Lower leg skin (tissue), 4 donors: ENCODE results near the gene HS3ST3A1. TPM values are rescaled to one million over a fixed set of nuclear protein-coding genes. Genes with fewer than 3 reads are reported as not detected.

Source experiments
- DNase-seq, 2 donors: peaks; one replicate each; pipeline ENCODE4 v3.0.0-alpha.2; 2019; ENCODE audit warnings: low spot score in 2 of 2
- H3K4me3 ChIP-seq: fragments of 200-600 bp; sonication (generic); 2 replicates; pipeline ENCODE4 v1.5.1; 2017; ENCODE audit warnings: mild to moderate bottlenecking, low read depth; ENCODE audit not compliant: poor library complexity, severe bottlenecking
- POLR2A ChIP-seq, 2 donors: fragments of 450-650 bp; IDR thresholded peaks; one replicate each; pipeline ENCODE4 v1.6.1; 2016 to 2017; ENCODE audit warnings: antibody characterized with exemption in 2 of 2, mild to moderate bottlenecking in 1 of 2, moderate library complexity in 1 of 2
- WGBS, 2 donors: methylation state at CpG; one replicate each; pipeline ENCODE4 v1.1.5; 2018; 5-methylcytosine and 5-hydroxymethylcytosine counted together
- intact Hi-C: fragments of 100-400 bp; cut with DNase I; formaldehyde crosslinking; loops from one replicate; pipeline ENCODE4 v1.15.0; 2023; ENCODE audit warnings: low total_unique reads
- total RNA-seq, 4 donors: library from RNA; depleted of rRNA; stranded (reverse); fragments of >200 nt; gene quantifications; one replicate each; pipeline ENCODE4 v1.1.0, GENCODE V29; 2016
- TF ChIP-seq, protein P1 (sequence below), 3 donors: fragments of 450-650 bp; IDR thresholded peaks; one replicate each; pipeline ENCODE4 v1.5.1; 2016; ENCODE audit warnings: antibody characterized with exemption in 3 of 3, mild to moderate bottlenecking in 3 of 3, moderate library complexity in 2 of 3

The HS3ST3A1 gene
- total RNA-seq, 4 donors from 2014 or later = 1.4 to 21.2 (median 7.8) TPM

DNA sequence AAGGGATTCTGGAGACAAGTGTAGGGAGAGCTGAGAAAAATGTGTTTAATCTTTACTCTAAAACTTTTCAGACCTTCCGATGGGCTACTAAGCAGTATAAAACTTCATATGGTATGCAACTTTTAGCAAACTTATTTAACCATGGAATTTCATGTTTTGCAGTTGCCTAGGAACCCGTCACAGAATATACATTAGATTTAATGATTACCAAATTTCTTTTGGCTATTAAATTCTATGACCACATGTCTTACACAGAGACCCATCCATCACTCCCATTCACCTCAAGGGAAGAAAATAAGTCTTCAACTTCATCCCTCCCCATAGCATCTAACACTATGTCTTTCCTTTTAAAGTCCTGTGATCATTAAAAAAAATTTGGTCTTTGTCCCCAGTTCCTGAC is 54.9 kb downstream of the HS3ST3A1 start:
- WGBS, 2 donors = 81 to 86% methylated on average over 2 of the region's 2 CpGs
- no peak for TF ChIP-seq POLR2A (IDR thresholded peaks at IDR 0.05)
- TF ChIP-seq, protein P1, sequence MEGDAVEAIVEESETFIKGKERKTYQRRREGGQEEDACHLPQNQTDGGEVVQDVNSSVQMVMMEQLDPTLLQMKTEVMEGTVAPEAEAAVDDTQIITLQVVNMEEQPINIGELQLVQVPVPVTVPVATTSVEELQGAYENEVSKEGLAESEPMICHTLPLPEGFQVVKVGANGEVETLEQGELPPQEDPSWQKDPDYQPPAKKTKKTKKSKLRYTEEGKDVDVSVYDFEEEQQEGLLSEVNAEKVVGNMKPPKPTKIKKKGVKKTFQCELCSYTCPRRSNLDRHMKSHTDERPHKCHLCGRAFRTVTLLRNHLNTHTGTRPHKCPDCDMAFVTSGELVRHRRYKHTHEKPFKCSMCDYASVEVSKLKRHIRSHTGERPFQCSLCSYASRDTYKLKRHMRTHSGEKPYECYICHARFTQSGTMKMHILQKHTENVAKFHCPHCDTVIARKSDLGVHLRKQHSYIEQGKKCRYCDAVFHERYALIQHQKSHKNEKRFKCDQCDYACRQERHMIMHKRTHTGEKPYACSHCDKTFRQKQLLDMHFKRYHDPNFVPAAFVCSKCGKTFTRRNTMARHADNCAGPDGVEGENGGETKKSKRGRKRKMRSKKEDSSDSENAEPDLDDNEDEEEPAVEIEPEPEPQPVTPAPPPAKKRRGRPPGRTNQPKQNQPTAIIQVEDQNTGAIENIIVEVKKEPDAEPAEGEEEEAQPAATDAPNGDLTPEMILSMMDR (IDR thresholded peaks at IDR 0.05) = no peak
- no peak for DNase-seq
- intact Hi-C loops = no loop called here
- H3K4me3 ChIP-seq = no peak overlapping the region

DNA sequence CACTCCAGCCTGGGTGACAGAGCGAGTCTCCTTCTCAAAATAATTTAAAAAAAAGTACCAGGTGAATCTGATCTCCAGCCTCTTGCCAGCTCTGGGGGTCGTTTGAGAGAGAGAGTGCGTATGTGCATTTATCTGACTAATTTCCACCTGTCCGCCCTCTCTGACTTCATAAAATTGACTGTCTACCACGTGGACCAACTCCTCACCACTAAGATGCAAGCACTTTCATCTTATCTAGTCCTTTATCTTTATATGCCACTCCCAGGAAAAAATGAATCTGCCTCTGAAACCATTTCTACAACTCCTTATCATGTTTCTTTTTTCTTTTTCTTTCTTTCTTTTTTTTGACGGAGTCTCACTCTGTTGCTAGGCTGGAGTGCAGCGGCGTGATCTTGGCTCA is 55.8 kb downstream of the HS3ST3A1 start:
- no peak overlapping the region for H3K4me3 ChIP-seq
- intact Hi-C loops = no loop called here
- WGBS, 2 donors = 68 to 70% methylated on average over 8 of the region's 8 CpGs
- TF ChIP-seq, protein P1 (IDR thresholded peaks at IDR 0.05) = no peak
- no peak for TF ChIP-seq POLR2A (IDR thresholded peaks at IDR 0.05)
- DNase-seq = no peak

DNA sequence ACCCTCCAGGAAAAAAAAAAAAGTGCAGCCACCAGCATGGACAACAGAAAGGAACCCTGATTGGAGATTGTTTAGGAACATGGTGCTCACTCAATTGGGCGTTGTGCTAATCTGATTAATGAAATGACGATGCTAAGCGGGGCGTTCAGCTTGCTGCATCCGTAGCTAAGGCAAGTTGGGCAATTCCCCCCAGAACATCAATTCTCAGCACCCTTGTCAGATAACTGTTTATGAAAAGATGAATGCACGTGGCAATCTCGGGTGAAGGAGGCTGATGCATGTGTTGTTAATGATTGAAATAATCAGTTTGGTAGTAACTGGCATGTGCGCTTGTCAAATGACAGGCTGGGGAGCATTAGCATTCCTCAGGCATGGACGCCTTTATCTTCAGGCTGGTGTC is 57.0 kb downstream of the HS3ST3A1 start:
- TF ChIP-seq, protein P1 (IDR thresholded peaks at IDR 0.05) = no peak
- no peak for TF ChIP-seq POLR2A (IDR thresholded peaks at IDR 0.05)
- H3K4me3 ChIP-seq = no peak overlapping the region
- intact Hi-C loops = loop anchor here (5.0 kb wide), 1 partner anchor 52 kb away; no protein-coding TSS in a partner anchor
- peak in 1 of 2 donors; percentile 64 for DNase-seq
- whole genome bisulfite sequencing, 2 donors = 67 to 71% methylated on average over 9 of the region's 9 CpGs

GRCh38 chr17:13544292-13544691 is 57.4 kb downstream of the HS3ST3A1 start:
- WGBS, 2 donors = 23 to 37% methylated on average over 7 of the region's 7 CpGs
- DNase-seq = peak; percentile 15 to 74
- intact Hi-C loops = loop anchor here (5.0 kb wide), 1 partner anchor 52 kb away; no protein-coding TSS in a partner anchor

DNA sequence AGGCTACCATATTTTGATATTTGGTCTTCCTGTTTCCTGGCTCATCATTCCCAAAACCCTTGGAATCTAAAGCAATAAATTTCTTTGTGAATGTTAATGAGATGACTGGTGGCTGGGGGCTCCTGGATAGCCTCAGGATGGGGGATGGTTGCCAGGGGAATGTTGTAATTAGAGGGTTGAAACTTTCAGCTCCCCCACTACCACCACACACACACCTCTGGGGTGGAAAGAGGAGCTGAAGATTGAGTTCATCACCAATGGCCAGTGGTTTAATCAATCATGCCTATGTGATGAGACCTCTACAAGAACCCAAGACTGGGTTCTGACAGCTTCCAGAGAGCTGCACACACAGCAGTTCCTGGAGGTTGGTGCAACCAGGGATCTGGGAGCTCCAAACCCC is 59.1 kb downstream of the HS3ST3A1 start:
- DNase-seq = peak in 1 of 2 donors; percentile 20
- TF ChIP-seq, protein P1 (IDR thresholded peaks at IDR 0.05) = no peak
- no peak for TF ChIP-seq POLR2A (IDR thresholded peaks at IDR 0.05)
- no peak overlapping the region for H3K4me3 ChIP-seq
- intact Hi-C loops = loop anchor here (5.0 kb wide), 1 partner anchor 50 kb away; no protein-coding TSS in a partner anchor

More at GRCh38 chr17:13544292-13544691, 57.4 kb downstream of the HS3ST3A1 start:
- TF ChIP-seq, protein P1 (IDR thresholded peaks at IDR 0.05) = no peak
- TF ChIP-seq POLR2A (IDR thresholded peaks at IDR 0.05) = no peak
- H3K4me3 ChIP-seq = no peak overlapping the region

- peak in 1 of 2 donors; percentile 22 for DNase-seq
- intact Hi-C loops = loop anchor here (5.0 kb wide), 1 partner anchor 49 kb away; no protein-coding TSS in a partner anchor
- 52 to 58% methylated on average over 2 of the region's 2 CpGs for WGBS, 2 donors
- no peak overlapping the region for H3K4me3 ChIP-seq
- no peak for TF ChIP-seq POLR2A (IDR thresholded peaks at IDR 0.05)
- TF ChIP-seq, protein P1 (IDR thresholded peaks at IDR 0.05) = no peak
These were observed 60.7 kb downstream of the HS3ST3A1 start for GRCh38 chr17:13541032-13541480.
